NCI-H146 treated with DMSO at 0.1 percent for 48 hours (cell line): ENCODE measurements around the gene DYRK3.

Experiments used
- DNase-seq: peaks from one replicate; lab custom pipeline; 2025; ENCODE audit not compliant: unreplicated experiment; lab: John Stamatoyannopoulos, UW

DYRK3 gene

DNA sequence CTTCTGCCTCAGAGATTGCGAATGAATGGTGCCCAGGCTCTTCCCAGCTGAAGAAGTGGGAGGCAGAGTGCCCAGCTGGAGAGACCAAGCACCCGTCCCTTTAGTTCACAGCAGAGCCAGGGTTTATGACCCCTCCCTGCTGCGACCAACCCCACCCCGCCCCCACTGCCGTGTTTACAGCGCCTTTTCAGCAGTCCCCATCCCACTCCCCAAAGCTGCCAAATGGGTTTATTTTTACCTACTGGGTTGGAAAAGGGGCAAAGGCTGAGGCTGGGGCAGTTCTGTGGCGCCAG lies 23.6 kb downstream of the DYRK3 start:
- no peak for DNase-seq

DNA sequence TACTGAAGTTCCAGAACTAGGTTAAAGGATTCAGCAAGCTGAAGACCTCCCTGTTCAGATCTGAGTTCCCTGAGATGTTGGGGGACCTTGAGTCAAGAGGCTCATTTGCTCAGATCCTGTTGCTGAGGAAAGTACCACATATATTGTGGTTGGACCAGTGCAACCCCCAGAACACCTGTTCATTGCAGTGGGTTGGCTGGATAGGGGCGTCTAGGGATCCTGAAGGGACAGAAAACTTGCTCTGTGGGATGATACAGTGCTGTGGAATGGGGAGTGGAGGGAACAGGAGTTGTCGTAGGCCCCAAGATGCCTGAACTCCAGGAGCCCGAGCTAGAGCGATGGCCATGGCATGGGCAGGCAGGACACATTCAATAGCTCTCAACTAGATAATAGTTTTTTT lies 24.8 kb downstream of the DYRK3 start:
- no peak for DNase-seq

DNA sequence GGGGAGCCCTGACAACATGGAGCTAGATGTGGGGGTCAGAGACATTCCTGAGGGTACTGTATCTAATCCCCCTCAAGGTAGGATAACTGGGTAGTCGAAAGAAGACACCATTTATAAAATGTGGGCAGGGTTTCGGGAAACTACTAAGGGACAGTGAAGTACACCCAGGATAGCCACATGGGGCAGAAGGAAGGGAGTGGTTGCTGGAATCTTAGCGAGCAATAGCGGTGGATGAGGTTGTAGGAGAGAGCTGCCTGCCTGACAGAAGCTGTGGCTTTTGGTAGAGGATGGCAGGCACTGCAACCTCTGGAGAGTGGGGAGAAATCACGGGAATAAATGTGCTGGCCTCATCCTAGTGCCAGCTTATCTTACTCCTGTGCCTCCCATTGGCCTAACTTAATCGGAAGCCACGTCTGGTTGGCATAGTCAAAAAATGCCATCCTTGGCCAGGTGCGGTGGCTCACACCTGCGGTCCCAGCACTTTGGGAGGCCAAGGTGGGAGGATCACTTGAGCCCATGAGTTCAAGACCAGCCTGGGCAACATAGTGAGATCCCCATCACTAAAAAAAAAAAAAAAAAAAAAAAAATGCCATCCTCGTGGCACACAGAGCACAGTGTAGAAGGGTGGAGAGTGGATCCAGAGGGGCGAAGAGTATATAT lies 26.0 kb downstream of the DYRK3 start:
- no peak for DNase-seq

DNA sequence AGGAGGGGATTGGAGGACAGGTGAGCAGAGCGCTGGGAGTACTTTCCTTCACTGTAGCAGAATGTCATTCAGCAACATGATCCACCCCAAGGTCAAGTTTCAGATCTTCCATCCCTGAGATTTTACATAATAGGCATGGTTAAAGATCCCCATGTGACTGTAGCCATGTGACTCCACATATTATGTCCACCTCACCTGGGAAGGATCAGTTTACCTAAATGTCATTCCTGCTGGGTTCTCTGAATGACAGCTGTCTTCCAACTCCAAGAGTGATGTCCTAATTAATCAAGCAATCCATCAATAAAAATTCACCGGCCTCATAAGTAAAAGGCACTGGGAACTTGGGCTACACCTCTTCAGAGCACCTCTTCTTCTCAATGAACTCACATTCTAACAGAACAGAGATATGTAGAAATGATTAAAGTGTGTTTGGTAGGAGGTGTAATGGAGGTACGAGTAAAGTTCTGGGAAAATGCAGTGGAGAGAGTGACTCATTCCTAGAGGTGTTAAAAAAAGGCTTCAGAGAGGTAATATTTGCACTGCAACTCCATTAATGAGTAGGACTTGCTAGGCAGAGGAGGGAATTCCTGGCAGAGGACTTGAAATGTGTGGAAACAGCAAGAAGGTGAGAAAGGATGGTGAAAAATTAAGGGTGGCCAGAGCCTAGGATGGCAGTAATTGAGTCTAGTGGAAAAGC lies 27.2 kb downstream of the DYRK3 start:
- DNase-seq = no peak

DNA sequence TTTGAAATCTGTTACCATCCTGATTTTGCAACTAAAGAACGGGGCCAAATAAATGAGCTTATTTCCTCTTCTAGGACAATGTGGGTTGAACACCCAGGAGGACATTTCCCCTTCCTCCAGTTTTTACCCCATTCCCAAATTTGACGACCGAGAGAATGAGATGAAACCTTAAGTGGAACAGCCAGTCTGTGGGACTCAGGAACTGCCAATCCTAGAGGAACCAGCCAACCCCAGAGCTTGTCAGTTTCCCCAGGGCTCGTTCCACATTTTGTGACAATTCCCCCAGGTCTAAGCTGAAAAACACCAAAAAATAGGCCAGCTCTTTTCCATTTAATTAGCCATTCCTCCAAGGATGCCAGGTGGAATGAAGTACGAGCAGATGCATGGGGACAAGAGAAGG lies 28.0 kb downstream of the DYRK3 start:
- no peak for DNase-seq

DNA sequence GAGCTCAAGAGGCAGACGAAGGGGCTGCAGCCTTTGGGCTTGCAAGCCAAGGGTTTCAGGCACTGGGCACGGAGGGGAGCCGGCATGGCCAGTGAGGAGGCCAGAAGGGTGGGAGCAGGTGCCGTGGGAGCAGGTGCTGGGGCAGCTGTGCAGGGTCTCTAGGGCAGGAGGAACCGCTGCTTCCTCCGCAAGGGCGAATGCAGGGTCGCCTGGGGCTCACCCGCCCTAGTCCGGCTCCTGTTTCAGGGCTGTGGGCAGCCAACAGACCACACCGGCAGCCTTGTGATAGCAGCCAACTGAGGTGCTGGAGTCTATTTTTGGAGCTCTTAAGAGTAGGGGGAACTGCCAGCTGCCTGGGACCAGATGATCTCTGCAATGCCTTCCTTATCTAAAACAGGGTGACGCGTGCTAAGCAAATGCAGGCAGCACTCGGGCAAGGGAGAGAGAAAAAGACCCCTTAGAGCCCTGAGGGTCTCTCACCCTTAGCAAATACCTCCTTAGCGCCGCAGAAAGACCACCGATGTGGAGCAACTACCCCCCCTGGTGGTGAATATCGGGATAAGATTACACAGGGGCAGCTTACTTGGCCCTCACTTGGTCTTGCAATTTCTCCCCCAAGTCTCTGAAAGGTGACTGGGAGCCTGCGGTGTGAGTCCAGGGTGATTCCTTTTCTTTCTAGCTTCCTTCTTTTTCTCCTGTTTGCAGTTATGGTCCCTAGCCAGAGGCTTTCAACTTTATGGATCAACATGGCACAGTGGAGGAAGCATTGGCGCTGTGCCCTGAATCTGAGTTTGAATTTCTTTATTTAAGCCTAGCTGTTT lies 28.7 kb downstream of the DYRK3 start:
- DNase-seq = peak; percentile 68

DNA sequence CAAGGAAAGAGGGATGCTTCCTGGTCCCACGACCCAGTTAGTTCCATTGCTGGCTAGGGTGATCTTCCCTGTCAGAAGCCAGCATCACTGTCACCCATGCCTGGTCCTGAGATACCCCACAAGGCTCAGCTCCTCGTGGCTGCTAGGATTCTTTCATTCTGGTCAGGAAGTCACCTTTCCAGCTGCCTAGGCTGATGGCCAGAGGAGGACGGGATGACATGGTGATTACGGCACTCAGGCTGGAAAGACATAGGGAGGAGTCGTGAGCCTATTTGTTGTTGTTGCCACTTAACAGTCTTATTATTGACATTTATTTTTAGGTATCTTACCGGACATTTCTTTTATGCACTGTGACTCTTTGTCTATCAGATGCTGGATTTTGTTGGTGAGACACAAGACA lies 29.4 kb downstream of the DYRK3 start:
- no peak for DNase-seq

DNA sequence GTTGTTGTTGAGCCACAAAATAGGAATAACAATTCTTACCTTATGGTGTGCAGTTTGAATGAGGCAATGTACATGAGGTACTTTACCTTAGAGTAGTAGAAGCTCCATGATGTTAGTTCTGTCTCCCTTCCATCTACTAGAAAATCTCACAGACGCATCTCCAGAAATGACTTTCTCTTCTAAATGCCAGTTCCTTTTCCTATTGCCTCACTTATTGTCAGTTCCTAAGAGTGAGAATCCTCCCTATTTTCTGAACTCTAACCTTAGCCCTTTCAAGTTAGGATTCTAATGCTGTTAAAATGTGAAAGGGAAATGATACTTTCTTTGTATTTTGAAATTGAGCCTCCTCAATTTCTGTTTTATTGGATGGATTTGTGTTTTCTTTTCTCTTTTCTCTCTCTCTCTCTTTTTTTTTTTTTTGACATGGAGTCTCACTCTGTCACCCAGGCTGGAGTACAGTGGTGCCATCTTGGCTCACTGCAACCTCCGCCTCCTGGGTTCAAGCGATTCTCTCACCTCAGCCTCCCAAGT lies 30.8 kb downstream of the DYRK3 start:
- DNase-seq = no peak

DNA sequence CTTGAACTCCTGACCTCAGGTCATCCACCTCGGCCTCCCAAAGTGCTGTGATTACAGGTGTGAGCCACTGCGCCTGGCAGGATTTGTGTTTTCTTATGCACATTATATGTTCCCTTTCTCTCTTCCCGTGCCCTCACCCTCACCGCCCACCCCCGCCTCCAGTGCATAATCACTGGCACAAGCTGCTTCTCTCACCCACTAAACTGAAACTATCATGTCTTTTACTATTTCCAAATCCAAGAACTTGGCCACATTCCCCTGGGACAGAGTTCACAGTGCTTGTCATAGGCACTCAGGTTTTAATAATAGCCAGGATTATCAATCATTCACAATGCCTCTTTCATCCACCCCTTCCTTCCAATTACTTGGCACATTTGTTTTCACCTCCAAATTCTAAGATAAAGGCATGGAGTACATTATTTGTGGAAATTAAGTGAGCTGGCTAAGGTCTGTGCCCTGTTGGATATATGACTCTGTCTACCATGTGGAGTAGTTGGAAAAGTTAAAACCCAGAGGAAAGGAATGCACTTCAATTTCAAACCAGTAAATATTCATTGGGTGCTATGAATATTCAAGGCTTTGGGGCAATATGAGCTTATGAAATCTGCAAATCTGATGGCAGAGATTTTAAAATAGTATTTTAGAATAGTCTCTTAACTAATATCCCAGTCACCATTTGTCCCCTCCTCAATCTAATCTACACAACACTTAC lies 31.8 kb downstream of the DYRK3 start:
- DNase-seq = no peak

DNA sequence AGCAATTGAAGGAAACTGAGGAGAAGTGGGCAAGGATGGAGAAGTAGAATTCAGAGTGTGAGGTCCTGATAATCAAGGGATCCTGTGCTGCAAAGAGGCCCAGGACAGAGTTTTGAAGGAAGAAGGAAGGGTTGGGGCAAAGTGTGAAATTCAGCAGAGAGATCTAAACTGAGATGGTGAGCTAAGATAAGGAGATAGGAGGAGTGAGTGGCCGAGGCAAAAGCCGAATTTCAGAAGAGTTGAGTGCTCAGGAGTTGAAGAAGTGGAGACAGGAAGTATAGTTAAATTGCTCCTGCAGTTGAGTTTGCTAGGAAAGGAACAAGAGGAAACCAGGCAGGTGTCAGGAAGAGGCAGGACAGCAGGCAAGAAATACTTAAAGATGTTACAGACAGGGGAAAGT lies 33.0 kb downstream of the DYRK3 start:
- DNase-seq = no peak

DNA sequence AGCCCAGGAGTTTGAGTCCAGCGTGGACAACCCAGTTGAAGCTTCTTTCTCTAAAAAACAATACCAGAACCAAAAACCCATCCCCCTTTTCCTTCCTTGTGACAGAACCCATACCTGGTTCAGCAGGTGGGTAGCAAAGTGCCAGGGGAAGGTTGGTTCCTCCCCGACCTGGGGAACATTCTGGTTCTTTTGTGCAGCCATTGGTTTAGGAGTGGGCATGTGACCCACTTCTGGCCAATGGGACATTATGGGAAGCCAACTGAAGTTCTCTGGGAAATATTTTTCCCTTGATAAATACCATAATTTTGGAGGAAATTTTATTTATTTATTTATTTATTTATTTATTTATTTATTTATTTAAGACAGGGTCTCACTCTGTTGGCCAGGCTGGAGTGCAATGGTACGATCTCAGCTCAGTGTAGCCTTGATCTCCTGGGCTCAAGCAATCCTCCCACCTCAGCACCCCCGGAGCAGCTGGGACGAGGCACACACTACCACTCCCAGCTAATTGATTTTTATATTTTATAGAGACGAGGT lies 33.6 kb downstream of the DYRK3 start:
- no peak for DNase-seq

DNA sequence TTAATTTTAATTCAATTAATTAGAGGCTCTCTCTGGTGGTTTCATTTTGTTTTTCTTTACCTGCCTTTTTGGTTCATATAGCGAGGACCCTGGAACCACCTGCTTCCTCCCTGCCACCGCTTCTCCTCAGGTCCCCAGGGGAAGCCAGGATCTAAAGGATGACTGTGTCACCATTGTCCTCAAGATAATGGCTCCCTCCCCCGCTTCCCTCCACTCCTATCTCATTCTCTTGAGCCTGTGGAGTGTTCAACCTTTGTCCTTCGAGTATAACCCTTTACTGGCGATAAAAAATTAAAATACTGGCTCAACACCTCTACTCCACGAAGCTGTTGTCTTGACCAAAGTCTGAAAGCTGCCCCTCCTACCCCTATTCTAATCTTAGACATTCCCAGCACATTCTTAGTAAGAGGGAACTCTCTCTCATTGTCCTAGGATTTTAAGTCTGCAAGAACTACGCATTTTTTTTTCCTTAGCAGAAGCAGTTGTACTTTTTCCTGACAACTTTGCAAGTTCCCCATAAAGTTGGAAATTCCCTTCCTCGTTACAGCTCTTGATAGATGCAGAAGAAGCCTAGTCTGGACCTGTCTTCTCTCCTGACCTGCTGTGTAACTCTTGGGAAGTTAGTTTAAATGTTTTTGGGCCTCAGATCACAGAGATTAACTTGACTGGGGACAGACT lies 36.8 kb downstream of the DYRK3 start:
- DNase-seq = peak; percentile 76

DNA sequence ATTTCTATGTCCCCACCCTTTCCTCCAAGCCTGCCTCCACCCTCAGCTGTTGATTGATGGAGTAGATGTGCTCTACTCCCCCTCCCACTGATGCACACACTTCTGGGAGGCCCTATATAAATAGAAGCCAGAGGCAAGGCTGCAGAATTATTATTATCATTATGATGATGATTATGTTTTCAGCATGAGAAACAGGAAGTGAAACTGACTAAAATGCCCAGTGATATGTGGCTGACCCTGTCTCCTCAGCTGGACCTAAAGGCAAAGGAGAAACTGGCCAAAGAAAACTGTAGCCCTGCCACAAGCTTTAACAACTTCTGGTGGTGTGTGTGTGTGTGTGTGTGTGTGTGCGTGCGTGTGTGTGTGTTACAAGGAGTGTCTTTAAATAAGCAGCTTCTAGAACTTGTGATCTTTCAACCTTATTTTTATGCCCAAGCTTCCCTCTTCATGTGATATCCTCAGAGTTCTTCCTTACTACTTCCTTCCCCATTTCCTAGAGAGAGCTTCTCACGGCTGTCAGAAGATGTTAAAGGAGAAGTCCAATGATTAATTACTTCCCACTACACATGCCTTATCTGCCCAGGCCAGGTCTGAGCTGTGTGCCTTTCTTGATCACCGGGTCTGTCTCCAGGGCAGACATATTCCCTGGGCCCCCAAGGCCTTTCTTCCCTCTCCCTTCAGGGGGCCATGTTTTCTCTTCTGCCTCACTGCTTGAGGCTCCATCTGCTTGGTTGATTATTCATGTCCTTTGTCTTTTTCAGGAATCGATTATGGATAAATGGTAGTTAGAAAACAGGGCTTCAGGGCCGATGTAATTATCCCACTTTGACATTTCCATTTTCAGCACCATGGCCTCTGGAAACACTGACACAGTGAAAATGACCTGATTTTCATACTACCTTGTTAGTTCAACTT lies 37.8 kb downstream of the DYRK3 start:
- peak; percentile 96 for DNase-seq

DNA sequence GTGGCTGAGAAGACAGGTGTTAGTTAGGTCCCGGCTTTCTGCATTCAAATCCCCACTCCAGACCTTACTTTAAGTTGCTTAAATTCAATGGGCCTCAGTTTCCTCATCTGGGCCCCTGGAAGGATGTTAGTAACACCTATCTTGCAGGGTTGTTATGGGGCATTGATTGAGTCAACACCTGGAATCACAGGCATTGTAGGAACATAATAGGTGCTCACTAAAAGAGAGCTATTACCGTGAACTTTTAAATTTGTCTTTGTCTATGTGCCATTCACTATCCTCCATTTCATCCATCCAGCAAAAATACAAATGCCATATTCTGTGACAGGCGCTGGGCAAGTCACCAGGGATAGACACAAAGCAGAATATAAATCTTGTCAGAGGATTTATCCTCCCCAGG lies 38.9 kb downstream of the DYRK3 start:
- no peak for DNase-seq

DNA sequence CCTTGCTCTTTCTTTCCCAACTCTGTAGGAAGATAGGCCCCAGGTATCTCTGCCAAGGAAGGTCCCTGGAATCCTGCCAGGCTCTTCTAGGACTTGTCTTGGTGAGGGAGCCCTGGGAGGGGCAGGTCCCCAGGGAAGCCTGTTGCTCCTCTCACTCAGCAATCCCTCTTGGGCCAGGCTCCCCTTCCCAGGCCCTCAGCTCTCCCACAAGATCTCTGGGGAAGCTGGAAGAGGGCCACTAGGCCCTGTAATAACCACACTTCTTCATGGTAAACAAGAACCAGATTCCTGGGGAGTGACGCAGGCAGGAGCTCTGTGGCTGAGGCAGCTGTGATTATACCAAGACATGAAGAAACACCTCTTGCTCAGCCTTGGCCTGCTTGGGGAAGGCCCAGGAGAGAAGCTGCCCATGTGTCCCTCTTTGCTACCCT lies 39.4 kb downstream of the DYRK3 start:
- no peak for DNase-seq

DNA sequence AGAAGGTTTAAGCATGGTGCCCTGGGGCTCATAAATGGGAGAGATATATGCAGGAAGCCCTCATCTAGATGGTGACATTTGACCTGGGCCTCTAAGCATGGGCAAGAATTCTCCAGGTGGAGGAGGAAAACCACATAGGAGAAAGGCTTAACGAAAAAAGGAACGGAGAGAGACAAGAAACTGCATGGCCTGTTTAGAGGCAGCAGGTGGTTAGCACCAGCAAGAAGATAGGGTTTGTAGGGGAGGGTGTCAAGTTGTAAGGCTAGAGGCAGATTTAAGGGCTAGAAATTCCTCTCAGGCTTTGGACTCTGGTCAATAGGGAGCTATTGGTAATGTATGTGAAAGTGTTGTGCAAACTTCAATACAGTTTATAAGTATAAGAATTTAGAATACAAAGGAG lies 41.2 kb downstream of the DYRK3 start:
- no peak for DNase-seq

DNA sequence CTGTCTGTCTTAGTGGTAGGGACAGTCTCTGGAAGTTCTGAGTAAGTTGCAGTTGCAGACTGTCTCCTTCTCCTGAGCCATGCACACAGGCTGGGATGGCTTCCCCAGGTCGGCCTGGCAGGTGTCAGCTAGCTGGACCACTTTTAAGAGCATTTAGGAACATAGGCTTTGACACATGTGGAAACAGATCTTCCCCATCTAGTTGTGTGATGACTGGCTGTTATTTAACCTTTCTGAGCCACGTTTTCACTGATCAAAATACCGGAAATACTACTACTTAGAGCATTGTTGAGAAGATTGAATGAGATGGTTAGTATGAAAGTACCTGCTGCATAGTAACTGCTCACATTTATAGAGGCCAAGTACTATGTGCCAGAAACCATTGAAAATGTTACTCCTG lies 43.2 kb downstream of the DYRK3 start:
- DNase-seq = no peak

DNA sequence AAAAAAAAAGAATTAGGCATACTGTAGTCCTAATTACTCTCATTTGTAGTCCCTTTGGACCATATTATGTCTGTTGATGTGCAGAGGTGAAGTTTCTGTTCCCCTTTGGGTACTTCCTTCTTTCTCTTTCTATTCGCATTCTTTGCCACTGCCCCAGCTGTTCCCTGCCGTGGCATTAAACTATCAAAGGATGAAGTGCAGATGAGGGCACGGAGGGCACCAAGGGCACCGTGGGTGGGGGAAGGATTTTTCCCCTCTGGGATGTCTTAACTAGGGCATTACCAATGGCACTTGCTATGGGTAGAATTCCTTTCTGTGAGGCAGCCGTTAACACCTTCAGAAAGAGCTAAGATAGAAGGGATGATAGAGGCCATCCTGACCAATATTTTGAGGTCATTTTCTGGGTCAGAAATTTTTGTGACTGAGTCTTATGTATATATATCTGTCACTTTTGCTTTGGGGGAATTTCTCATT lies 44.4 kb downstream of the DYRK3 start:
- DNase-seq = no peak

DNA sequence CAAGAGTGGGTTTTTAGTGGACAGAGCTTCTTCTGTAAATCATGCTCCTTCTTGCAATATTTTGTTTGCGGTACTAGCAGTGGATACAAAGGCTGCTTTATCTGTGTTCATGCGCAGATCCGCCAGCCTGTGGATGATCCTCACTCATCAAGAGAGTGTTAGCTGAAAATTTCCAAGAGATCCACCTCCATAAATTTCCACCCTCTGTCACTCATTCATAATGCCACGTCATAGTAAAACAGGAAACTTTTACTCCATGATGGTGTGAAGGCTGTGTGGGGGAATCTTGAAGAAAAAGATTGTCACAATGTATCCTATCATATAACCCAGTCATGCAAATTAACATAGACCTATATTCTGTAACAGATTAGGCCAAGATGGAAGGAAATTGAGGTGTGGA lies 44.9 kb downstream of the DYRK3 start:
- no peak for DNase-seq
